SK-N-MC (cell line): Measurements from ENCODE around the gene KCNQ1OT1.

Experiments used
- EZH2 ChIP-seq: fragments of 200-600 bp; sonication (generic); IDR thresholded peaks from one replicate; pipeline ENCODE4 v1.6.1; 2017; ENCODE audit warnings: antibody characterized with exemption
- POLR2AphosphoS5 ChIP-seq: IDR thresholded peaks from 2 replicates; pipeline ENCODE4 v1.6.1; 2012; ENCODE audit warnings: mild to moderate bottlenecking, low read depth, low read length, borderline replicate concordance

GRCh38 chr11:2585566-2586086 lies 114.2 kb downstream of the KCNQ1OT1 start:
- TF ChIP-seq EZH2 (no peak), POLR2AphosphoS5 (no peak)
